Neutrophil (primary cell): ENCODE results near the gene COLEC12.

ENCODE experiments used
- H3K27ac ChIP-seq: fragments of 200-600 bp; sonication (generic); 2 replicates; pipeline ENCODE4 v1.5.1; 2016; ENCODE audit warnings: mild to moderate bottlenecking, moderate library complexity
- H3K27me3 ChIP-seq: fragments of 200-600 bp; sonication (generic); 2 replicates; pipeline ENCODE4 v1.6.0; 2016; ENCODE audit warnings: mild to moderate bottlenecking
- H3K36me3 ChIP-seq: fragments of 200-600 bp; sonication (generic); 2 replicates; pipeline ENCODE4 v1.5.1; 2017
- H3K4me1 ChIP-seq, 2 experiments: fragments of 200-600 bp in 1 of 2; sonication (generic) in 1 of 2; 1 replicate in 1 of 2; 2 replicates in 1 of 2; pipeline versions ENCODE4 v1.5.1 to v1.6.1; 2013 to 2016; ENCODE audit warnings: low read depth in 1 of 2, low read length in 1 of 2, mild to moderate bottlenecking in 1 of 2, moderate library complexity in 1 of 2; ENCODE audit not compliant: control insufficient read depth in 1 of 2, insufficient read depth in 1 of 2
- H3K4me3 ChIP-seq, 2 experiments: fragments of 200-600 bp in 1 of 2; sonication (generic) in 1 of 2; 1 replicate in 1 of 2; 2 replicates in 1 of 2; pipeline ENCODE4 v1.5.1; 2013 to 2016; ENCODE audit warnings: low read depth in 1 of 2, low read length in 1 of 2, mild to moderate bottlenecking in 1 of 2, moderate library complexity in 1 of 2
- H3K9me3 ChIP-seq: fragments of 200-600 bp; sonication (generic); 2 replicates; pipeline ENCODE4 v1.5.1; 2016
- TF ChIP-seq, protein P1 (sequence below): fragments of 200-600 bp; sonication (generic); IDR thresholded peaks from 2 replicates; pipeline ENCODE4 v1.5.1; 2016; ENCODE audit warnings: antibody characterized with exemption

The COLEC12 gene

DNA sequence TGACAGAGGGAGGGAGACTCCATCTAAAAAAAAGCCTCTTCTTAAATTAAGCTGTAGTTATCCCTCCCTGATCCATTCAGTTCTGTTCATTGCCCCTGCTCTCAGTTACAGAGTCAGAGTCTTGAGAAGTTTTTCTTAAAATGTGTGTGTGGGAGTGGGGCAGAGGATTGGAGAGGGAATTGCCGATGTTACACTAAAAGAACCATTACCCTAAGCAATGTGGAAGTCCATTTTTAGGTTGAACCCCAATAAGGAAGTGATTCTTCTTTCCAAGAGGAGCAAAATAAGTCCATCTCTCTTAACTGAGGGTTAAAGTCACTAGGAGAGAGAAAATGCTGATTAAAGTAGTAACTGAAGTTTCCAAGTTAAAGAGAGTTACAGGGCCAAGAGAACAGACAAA, 211.5 kb downstream of the COLEC12 start:
- no peak overlapping the region for H3K27ac ChIP-seq
- no peaks in the 10 kb centered on the region for H3K9me3 ChIP-seq
- no peaks in the 10 kb centered on the region for H3K27me3 ChIP-seq
- no peak overlapping the region for H3K4me3 ChIP-seq
- TF ChIP-seq, protein P1, sequence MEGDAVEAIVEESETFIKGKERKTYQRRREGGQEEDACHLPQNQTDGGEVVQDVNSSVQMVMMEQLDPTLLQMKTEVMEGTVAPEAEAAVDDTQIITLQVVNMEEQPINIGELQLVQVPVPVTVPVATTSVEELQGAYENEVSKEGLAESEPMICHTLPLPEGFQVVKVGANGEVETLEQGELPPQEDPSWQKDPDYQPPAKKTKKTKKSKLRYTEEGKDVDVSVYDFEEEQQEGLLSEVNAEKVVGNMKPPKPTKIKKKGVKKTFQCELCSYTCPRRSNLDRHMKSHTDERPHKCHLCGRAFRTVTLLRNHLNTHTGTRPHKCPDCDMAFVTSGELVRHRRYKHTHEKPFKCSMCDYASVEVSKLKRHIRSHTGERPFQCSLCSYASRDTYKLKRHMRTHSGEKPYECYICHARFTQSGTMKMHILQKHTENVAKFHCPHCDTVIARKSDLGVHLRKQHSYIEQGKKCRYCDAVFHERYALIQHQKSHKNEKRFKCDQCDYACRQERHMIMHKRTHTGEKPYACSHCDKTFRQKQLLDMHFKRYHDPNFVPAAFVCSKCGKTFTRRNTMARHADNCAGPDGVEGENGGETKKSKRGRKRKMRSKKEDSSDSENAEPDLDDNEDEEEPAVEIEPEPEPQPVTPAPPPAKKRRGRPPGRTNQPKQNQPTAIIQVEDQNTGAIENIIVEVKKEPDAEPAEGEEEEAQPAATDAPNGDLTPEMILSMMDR: no peak
- peaks cover 0 to 4% of the 10 kb centered on the region in 2 experiments for H3K4me1 ChIP-seq
- H3K36me3 ChIP-seq: no peaks in the 10 kb centered on the region

DNA sequence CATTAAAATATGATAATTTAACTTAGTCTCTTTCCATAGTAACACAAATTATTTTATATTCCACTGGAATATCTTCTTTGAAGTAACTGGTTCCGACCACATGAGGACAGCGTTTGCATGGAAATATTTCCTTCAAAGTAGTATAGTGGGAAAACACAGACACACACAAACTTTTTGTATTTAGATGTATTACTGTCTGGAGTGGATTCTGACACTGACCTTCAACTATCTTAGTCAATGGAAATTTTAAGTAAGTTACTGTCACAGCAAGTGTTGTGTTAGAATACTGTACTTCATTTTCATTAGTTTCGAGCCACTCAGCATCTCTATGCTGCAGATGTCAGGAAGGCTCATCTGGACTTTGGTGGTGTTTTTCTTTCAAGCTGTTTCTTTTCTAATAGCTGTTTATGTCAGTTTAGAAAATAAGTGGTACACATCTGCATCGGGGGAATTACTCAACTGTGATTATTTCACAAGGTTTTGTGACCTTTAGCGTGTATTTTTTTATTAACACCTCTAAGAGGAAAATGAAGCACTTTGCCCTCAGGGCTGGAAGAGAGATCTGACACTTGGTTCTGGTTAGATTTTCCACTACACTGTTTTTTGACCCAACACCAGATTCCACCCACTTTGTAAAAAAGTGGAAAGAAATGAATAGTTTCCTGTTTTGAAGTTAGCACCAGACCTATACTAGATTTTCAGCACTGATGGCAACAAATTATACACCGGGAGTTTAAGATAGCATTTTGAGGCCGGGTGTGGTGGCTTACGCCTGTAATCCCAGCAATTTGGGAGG, 213.8 kb downstream of the COLEC12 start:
- Histone ChIP-seq H3K4me3 (no peak overlapping the region), H3K27me3 (no peaks in the 10 kb centered on the region), H3K27ac (no peak overlapping the region), H3K9me3 (no peaks in the 10 kb centered on the region), H3K4me1 (peaks cover 0 to 4% of the 10 kb centered on the region in 2 experiments), H3K36me3 (no peaks in the 10 kb centered on the region)
- TF ChIP-seq, protein P1: no peak

DNA sequence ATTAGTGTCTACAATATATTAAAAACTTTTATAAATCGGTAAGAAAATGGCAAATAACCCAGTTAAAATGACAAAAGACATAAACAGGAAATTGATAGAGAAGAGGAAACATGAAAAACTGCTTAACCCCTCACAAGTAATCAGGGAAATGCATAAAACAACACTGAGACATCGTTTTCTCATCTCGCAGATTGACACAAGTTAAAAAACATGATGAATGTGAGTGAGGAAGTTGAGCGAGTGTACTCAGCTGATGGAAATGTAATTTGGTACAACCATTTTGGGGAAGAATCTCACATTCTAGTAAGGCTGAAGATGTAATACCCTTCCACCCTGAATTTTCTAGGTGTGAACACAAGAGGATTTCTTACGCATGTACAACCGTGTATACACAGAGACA, 214.7 kb downstream of the COLEC12 start:
- Histone ChIP-seq H3K9me3 (no peaks in the 10 kb centered on the region), H3K4me3 (no peak overlapping the region), H3K27me3 (no peaks in the 10 kb centered on the region), H3K27ac (no peak overlapping the region), H3K36me3 (no peaks in the 10 kb centered on the region), H3K4me1 (peaks cover 0 to 4% of the 10 kb centered on the region in 2 experiments)
- TF ChIP-seq, protein P1: no peak

DNA sequence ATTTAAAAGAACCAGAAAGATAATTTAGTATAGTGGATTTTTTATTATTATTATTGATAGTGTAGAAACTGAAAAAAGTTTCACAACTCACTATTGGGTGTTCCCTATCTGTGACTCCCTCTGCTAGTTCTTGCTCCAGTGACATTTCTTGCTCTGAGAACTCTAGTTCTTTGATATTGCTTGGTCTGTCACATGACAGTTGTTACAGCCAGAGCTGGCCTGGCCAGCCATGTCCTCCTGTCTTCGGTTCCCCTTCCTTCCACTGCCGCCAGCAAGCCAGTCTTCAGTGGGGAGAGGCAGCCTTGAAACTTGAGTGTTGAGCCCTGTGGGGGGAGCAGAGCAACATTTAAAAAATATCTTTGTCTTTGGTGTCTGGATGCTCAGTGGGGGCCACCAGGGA, 225.0 kb downstream of the COLEC12 start:
- no peak overlapping the region for H3K4me3 ChIP-seq
- no peaks in the 10 kb centered on the region for H3K9me3 ChIP-seq
- no peak overlapping the region for H3K27ac ChIP-seq
- H3K36me3 ChIP-seq: no peaks in the 10 kb centered on the region
- TF ChIP-seq, protein P1: no peak
- H3K4me1 ChIP-seq: no peaks in the 10 kb centered on the region
- no peaks in the 10 kb centered on the region for H3K27me3 ChIP-seq

DNA sequence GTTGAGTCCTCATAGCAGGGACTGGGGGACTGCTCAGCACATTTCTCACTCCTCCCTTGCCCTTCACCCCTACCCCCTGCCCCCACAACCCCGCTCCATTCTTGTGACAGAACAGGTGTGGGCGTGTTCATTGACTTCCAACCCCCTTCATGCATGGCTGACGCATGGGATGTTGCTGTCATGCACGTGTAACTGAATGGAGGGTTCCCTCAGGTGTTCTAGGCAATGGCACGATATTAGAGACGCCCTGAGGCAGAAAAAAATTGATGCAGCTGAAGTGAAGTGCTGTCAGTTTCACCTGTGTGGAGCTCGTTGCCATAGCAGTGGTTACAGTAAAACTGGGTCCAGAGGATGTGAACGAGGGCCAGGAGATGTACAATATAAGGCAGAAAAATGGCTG, 226.2 kb downstream of the COLEC12 start:
- no peaks in the 10 kb centered on the region for H3K36me3 ChIP-seq
- no peak overlapping the region for H3K4me3 ChIP-seq
- H3K27ac ChIP-seq: no peak overlapping the region
- H3K27me3 ChIP-seq: no peaks in the 10 kb centered on the region
- H3K4me1 ChIP-seq: peaks cover 0 to 1% of the 10 kb centered on the region in 2 experiments
- TF ChIP-seq, protein P1: no peak
- H3K9me3 ChIP-seq: no peaks in the 10 kb centered on the region
